ENCODE results near the gene FTL. TPM values are rescaled to one million over a fixed set of nuclear protein-coding genes. Genes with fewer than 3 reads are reported as not detected.
"Not testable (repeated sequence)": the region's sequence is repeated elsewhere in the genome, so short reads cannot be mapped to it uniquely, and the experiment has no call there.

The FTL gene
- total and polyA plus RNA-seq, 5 donors from 2014 or later, result 575 to 5,675 (median 4,460) TPM

DNA sequence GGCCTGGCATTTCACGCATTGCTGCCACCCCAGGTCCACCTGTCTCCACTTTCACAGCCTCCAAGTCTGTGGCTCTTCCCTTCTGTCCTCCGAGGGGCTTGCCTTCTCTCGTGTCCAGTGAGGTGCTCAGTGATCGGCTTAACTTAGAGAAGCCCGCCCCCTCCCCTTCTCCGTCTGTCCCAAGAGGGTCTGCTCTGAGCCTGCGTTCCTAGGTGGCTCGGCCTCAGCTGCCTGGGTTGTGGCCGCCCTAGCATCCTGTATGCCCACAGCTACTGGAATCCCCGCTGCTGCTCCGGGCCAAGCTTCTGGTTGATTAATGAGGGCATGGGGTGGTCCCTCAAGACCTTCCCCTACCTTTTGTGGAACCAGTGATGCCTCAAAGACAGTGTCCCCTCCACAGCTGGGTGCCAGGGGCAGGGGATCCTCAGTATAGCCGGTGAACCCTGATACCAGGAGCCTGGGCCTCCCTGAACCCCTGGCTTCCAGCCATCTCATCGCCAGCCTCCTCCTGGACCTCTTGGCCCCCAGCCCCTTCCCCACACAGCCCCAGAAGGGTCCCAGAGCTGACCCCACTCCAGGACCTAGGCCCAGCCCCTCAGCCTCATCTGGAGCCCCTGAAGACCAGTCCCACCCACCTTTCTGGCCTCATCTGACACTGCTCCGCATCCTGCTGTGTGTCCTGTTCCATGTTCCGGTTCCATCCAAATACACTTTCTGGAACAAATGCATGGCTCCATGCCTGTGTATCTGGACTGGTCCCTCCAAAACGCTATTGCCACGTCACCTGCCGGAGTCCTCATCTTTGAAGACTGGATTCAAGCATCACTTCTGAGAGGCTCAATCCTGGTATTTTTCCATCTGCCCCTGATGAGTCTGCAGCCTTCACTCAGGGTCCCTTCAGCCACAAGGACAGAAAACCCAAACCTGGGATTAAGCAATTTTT is 42.3 kb upstream of the FTL start:
- H3K9me3 ChIP-seq (ENCODE audit: control insufficient read depth in 2 of 2, low read length in 2 of 2), result no peaks in the 10 kb centered on the region
- no peak overlapping the region for H3K4me3 Mint-ChIP-seq
- H3K27ac ChIP-seq (ENCODE audit: insufficient read depth, low read length, poor library complexity, severe bottlenecking), result no peak overlapping the region
- H3K27ac Mint-ChIP-seq, result no peak overlapping the region
- H3K27me3 ChIP-seq (ENCODE audit: control insufficient read depth, insufficient read depth, low read length), result no peaks in the 10 kb centered on the region
- H3K27me3 Mint-ChIP-seq, result no peaks in the 10 kb centered on the region
- ATAC-seq (ENCODE audit: low read depth in 2 of 2), result no peak
- H3K4me1 ChIP-seq (ENCODE audit: control insufficient read depth, insufficient read depth, low read length, poor library complexity, severe bottlenecking), result no peaks in the 10 kb centered on the region
- no peak for DNase-seq
- peaks cover 0 to 2% (median 0%) of the 10 kb centered on the region in 7 donors for H3K9me3 Mint-ChIP-seq
- H3K36me3 Mint-ChIP-seq, result peaks cover 13% of the 10 kb centered on the region
- peaks cover 19% of the 10 kb centered on the region for H3K36me3 ChIP-seq (ENCODE audit: control insufficient read depth, insufficient read depth, low read length)
- H3K4me3 ChIP-seq (ENCODE audit: low read depth, low read length), result no peak overlapping the region
- peaks cover 0 to 4% (median under 1%) of the 10 kb centered on the region in 4 donors for H3K4me1 Mint-ChIP-seq

DNA sequence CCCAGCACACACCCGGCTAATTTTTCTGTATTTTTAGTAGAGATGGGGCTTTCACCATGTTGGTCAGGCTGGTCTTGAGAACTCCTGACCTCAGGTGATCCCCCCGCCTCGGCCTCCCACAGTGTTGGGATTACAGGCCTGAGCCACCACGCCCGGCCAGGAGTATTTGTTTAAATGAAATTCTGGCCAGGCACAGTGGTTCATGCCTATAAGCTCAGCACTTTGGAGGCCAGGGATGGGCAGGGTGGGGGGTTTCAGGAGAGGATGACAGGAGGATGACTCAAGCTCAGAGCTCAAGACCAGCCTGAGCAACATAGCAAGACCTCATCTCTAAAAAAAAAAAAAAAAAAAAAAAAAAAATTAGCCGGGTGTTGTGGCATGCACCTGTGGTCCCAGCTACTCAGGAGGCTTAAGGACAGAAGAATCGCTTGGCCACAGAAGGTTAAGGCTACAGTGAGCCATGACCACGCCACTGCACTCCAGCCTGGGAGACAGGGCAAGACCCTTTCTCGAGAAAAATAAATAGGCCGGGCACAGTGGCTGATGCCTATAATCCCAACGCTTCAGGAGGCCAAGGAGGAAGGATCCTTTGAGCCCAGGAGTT is 39.8 kb upstream of the FTL start:
- Mint-ChIP-seq H3K4me1 (peaks cover 0 to 4% (median under 1%) of the 10 kb centered on the region in 4 donors), H3K27ac (no peak overlapping the region), H3K9me3 (no peaks in the 10 kb centered on the region), H3K27me3 (no peaks in the 10 kb centered on the region), H3K4me3 (no peak overlapping the region), H3K36me3 (peaks cover 7% of the 10 kb centered on the region)
- Histone ChIP-seq H3K27ac (ENCODE audit: insufficient read depth, low read length, poor library complexity, severe bottlenecking) (no peak overlapping the region), H3K9me3 (ENCODE audit: control insufficient read depth in 2 of 2, low read length in 2 of 2) (no peaks in the 10 kb centered on the region), H3K4me3 (ENCODE audit: low read depth, low read length) (no peak overlapping the region), H3K36me3 (ENCODE audit: control insufficient read depth, insufficient read depth, low read length) (peaks cover 8% of the 10 kb centered on the region), H3K27me3 (ENCODE audit: control insufficient read depth, insufficient read depth, low read length) (no peaks in the 10 kb centered on the region), H3K4me1 (ENCODE audit: control insufficient read depth, insufficient read depth, low read length, poor library complexity, severe bottlenecking) (no peaks in the 10 kb centered on the region)
- DNase-seq, result no peak
- ATAC-seq (ENCODE audit: low read depth in 2 of 2), result no peak

DNA sequence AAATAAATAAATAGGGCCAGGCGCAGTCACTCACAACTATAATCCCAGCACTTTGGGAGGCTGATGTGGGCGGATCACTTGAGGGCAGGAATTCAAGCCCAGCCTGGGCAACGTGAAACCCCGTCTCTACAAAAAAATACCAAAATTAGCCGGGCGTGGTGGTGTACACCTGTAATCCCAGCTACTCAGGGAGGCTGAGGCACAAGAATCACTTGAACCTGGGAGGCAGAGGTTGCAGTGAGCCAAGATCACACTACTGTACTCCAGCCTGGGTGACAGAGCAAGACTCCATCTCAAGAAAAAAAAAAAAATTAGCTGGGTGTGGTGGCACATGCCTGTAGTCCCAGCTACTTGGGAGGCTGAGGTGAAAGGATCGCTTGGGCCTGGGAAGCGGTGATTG is 39.2 kb upstream of the FTL start:
- H3K9me3 ChIP-seq (ENCODE audit: control insufficient read depth in 2 of 2, low read length in 2 of 2); H3K27me3 Mint-ChIP-seq; H3K27ac ChIP-seq (ENCODE audit: insufficient read depth, low read length, poor library complexity, severe bottlenecking); ATAC-seq (ENCODE audit: low read depth in 2 of 2); H3K36me3 ChIP-seq (ENCODE audit: control insufficient read depth, insufficient read depth, low read length); DNase-seq; H3K4me1 Mint-ChIP-seq; H3K27me3 ChIP-seq (ENCODE audit: control insufficient read depth, insufficient read depth, low read length); H3K36me3 Mint-ChIP-seq; H3K4me3 Mint-ChIP-seq; H3K9me3 Mint-ChIP-seq; H3K4me3 ChIP-seq (ENCODE audit: low read depth, low read length); H3K27ac Mint-ChIP-seq; H3K4me1 ChIP-seq (ENCODE audit: control insufficient read depth, insufficient read depth, low read length, poor library complexity, severe bottlenecking): not testable (repeated sequence)

DNA sequence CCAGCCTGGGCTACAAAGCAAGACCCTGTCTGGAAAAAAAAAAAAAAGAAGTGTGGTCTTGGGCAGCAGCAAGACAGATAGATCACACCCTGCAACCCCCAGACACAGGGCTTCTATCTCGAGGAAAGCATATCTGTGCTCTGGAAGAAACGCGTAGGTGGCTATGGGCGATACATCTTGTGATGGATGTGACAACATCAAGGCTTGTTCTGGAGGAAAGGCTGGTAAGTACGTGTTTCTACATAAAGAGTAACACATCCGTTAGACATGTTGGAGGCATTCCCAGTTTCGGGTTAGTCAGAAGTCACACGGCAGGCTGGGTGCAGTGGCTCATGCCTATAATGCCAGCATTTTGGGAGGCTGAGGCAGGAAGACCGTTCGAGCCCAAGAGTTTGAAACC is 38.2 kb upstream of the FTL start:
- Mint-ChIP-seq H3K4me1 (peaks cover 0 to 4% (median under 1%) of the 10 kb centered on the region in 4 donors), H3K27ac (no peak overlapping the region), H3K9me3 (peaks cover 0 to 2% (median 0%) of the 10 kb centered on the region in 7 donors), H3K4me3 (peak overlapping the region in 2 of 4 donors; percentile 10 to 46), H3K27me3 (no peaks in the 10 kb centered on the region), H3K36me3 (peaks cover 7% of the 10 kb centered on the region)
- no peak overlapping the region for H3K27ac ChIP-seq (ENCODE audit: insufficient read depth, low read length, poor library complexity, severe bottlenecking)
- H3K4me1 ChIP-seq (ENCODE audit: control insufficient read depth, insufficient read depth, low read length, poor library complexity, severe bottlenecking), result no peaks in the 10 kb centered on the region
- no peaks in the 10 kb centered on the region for H3K9me3 ChIP-seq (ENCODE audit: control insufficient read depth in 2 of 2, low read length in 2 of 2)
- no peaks in the 10 kb centered on the region for H3K36me3 ChIP-seq (ENCODE audit: control insufficient read depth, insufficient read depth, low read length)
- H3K27me3 ChIP-seq (ENCODE audit: control insufficient read depth, insufficient read depth, low read length), result no peaks in the 10 kb centered on the region
- H3K4me3 ChIP-seq (ENCODE audit: low read depth, low read length), result peak overlapping the region; percentile 24
- ATAC-seq (ENCODE audit: low read depth in 2 of 2) (peak in 1 of 2 donors; percentile 37), DNase-seq (peak in 1 of 3 donors; percentile 32)

DNA sequence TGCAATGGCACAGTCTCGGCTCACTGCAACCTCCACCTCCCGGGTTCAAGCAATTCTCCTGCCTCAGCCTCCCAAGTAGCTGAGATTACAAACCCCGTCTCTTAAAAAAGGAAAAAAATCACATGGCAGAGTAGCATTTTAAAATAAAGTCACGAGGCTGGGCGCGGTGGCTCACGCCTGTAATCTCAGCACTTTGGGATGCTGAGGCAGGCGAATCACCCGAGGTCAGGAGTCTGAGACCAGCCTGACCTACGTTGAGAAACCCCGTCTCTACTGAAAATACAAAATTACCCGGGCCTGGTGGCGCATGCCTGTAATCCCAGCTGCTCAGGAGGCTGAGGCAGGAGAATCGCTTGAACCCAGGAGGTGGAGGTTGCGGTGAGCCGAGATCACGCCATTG is 37.4 kb upstream of the FTL start:
- DNase-seq; H3K27me3 Mint-ChIP-seq; H3K4me1 Mint-ChIP-seq; H3K27ac ChIP-seq (ENCODE audit: insufficient read depth, low read length, poor library complexity, severe bottlenecking); H3K4me3 ChIP-seq (ENCODE audit: low read depth, low read length); H3K27ac Mint-ChIP-seq; H3K36me3 Mint-ChIP-seq; H3K4me3 Mint-ChIP-seq; ATAC-seq (ENCODE audit: low read depth in 2 of 2); H3K4me1 ChIP-seq (ENCODE audit: control insufficient read depth, insufficient read depth, low read length, poor library complexity, severe bottlenecking); H3K36me3 ChIP-seq (ENCODE audit: control insufficient read depth, insufficient read depth, low read length); H3K9me3 ChIP-seq (ENCODE audit: control insufficient read depth in 2 of 2, low read length in 2 of 2); H3K27me3 ChIP-seq (ENCODE audit: control insufficient read depth, insufficient read depth, low read length); H3K9me3 Mint-ChIP-seq: not testable (repeated sequence)

DNA sequence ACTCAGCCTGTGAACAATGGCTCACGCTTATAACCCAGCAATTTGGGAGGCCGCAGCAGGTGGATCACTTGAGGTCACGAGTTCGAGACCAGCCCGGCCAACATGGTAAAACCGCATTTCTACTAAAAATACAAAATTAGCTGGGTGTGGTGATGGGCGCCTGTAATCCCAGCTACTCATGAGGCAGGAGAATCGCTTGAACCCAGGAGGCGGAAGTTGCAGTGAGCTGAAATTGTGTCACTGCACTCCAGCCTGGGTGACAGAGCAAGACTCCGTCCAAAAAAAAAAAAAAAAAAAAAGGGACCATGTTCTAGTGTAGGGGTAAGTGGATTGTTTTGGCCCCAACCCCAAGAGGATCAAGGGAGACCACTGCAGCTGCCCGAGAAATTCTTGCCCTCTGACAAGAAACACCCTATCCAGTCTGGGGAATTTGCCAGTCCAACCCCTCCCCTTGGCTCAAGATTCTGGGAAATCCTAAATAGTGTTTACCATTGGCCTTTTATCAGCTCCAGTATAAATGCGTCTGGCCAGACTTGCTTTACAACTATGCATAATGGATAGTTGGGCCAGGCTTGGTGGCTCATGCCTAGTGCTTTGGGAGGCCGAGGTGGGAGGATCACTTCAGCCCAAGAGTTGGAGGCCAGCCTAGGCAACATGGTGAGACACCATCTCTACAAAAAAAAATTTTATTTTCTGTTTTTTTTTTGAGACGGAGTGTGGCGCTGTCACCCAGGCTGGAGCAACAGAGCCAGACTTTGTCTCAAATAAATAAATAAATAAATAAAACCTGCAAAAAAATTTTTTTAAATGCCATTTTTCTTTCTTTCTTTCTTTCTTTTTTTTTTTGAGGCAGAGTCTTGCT is 36.7 kb upstream of the FTL start:
- Mint-ChIP-seq H3K27me3 (peaks cover 5% of the 10 kb centered on the region), H3K4me1 (peaks cover 3 to 9% (median 5%) of the 10 kb centered on the region in 4 donors), H3K27ac (no peak overlapping the region), H3K36me3 (no peaks in the 10 kb centered on the region), H3K4me3 (no peak overlapping the region), H3K9me3 (peaks cover 0 to 2% (median 0%) of the 10 kb centered on the region in 7 donors)
- no peaks in the 10 kb centered on the region for H3K9me3 ChIP-seq (ENCODE audit: control insufficient read depth in 2 of 2, low read length in 2 of 2)
- H3K27ac ChIP-seq (ENCODE audit: insufficient read depth, low read length, poor library complexity, severe bottlenecking), result no peak overlapping the region
- DNase-seq, result no peak
- no peak for ATAC-seq (ENCODE audit: low read depth in 2 of 2)
- H3K36me3 ChIP-seq (ENCODE audit: control insufficient read depth, insufficient read depth, low read length), result no peaks in the 10 kb centered on the region
- peaks cover 7% of the 10 kb centered on the region for H3K4me1 ChIP-seq (ENCODE audit: control insufficient read depth, insufficient read depth, low read length, poor library complexity, severe bottlenecking)
- H3K27me3 ChIP-seq (ENCODE audit: control insufficient read depth, insufficient read depth, low read length), result no peaks in the 10 kb centered on the region
- H3K4me3 ChIP-seq (ENCODE audit: low read depth, low read length), result no peak overlapping the region

DNA sequence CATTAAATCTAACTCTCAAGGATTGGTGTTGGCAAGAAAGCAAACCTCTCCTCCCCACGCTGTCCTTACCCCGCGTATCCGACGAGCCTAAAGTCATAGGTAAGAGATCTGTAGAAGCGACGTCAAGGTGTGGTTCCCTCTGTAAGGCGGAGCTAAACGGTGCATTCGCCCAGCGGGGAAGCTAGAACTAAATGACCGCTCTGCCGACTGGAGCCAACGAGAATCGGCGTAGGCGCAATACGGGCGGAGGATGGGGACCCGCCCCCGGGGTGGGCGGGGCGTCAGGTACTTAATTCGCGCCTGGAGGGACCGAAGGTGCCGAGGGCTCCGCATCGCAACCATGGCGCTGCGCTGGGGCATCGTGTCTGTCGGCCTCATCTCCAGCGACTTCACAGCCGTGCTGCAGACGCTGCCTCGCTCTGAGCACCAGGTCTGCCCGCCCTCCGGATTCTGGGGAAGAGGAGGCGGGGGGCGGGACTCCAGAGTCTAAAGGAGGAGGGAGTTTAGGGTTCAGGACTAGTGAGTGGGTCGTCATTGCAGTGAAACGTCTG is 31.7 kb upstream of the FTL start, which contains the start of gene DHDH:
Gene DHDH, plus strand, starts transcription at position 318 of the 551 bp plus-strand sequence. Its CDS starts 23 bp downstream, at position 341.
- H3K36me3 ChIP-seq (ENCODE audit: control insufficient read depth, insufficient read depth, low read length), result no peaks in the 10 kb centered on the region
- H3K9me3 Mint-ChIP-seq, result peaks cover 0 to 2% (median 0%) of the 10 kb centered on the region in 7 donors
- peak within 1 kb of the TSS; percentile 57 for H3K27ac ChIP-seq (ENCODE audit: insufficient read depth, low read length, poor library complexity, severe bottlenecking)
- no peaks in the 10 kb centered on the region for H3K36me3 Mint-ChIP-seq
- peak within 1 kb of the TSS; percentile 67 to 74 (median 72) for H3K27ac Mint-ChIP-seq
- peak within 1 kb of the TSS; percentile 76 for H3K4me3 ChIP-seq (ENCODE audit: low read depth, low read length)
- H3K27me3 ChIP-seq (ENCODE audit: control insufficient read depth, insufficient read depth, low read length), result no peaks in the 10 kb centered on the region
- peak within 1 kb of the TSS; percentile 65 to 91 (median 88) for H3K4me3 Mint-ChIP-seq
- peaks cover 4 to 12% (median 9%) of the 10 kb centered on the region in 4 donors for H3K4me1 Mint-ChIP-seq
- H3K9me3 ChIP-seq (ENCODE audit: control insufficient read depth in 2 of 2, low read length in 2 of 2), result no peaks in the 10 kb centered on the region
- DNase-seq (peak; percentile 85 to 93 (median 86)), ATAC-seq (ENCODE audit: low read depth in 2 of 2) (peak; percentile 95)
- H3K4me1 ChIP-seq (ENCODE audit: control insufficient read depth, insufficient read depth, low read length, poor library complexity, severe bottlenecking), result peaks cover 15% of the 10 kb centered on the region
- peaks cover 5% of the 10 kb centered on the region for H3K27me3 Mint-ChIP-seq

Data from CD4-positive, CD25-positive, alpha-beta regulatory T cell (primary cell).